T-cell (primary cell): ENCODE data around the gene USP6NL. TPM values are rescaled to one million over a fixed set of nuclear protein-coding genes. Genes with fewer than 3 reads are reported as not detected.

Source experiments
- ATAC-seq, 4 experiments: fragments of 200-7000 bp in 3 of 4; fragments of 150-1000 bp in 1 of 4; cut with Tn5 transposase; replicated peaks in 1 of 4; 1 replicate in 3 of 4; 2 replicates in 1 of 4; pipeline ENCODE4 v1.10.0; 2021; ENCODE audit warnings: moderate library complexity in 3 of 4, mild to moderate bottlenecking in 2 of 4, moderate number of reproducible peaks in 1 of 4
- CTCF ChIA-PET, 2 donors: fragments of 300-600 bp; sonication (Branson Sonifier 250); formaldehyde crosslinking; loops; one replicate each; lab custom pipeline; 2022; ENCODE audit warnings: antibody characterized with exemption in 2 of 2; lab: Charles Lee
- POLR2A ChIA-PET, 2 donors: fragments of 300-600 bp; sonication (Branson Sonifier 250); formaldehyde crosslinking; loops; one replicate each; lab custom pipeline; 2022; ENCODE audit warnings: antibody characterized with exemption in 2 of 2; lab: Charles Lee
- DNase-seq, 35 experiments: peaks; one replicate each; pipeline versions ENCODE4 v3.0.0 to v3.0.0-alpha.2; 2013 to 2023
- H3K27ac ChIP-seq: one replicate; pipeline ENCODE4 v1.5.1; 2013; ENCODE audit warnings: low read length
- H3K27me3 ChIP-seq, 2 experiments: replicated peaks in 1 of 2; 1 replicate in 1 of 2; 2 replicates in 1 of 2; pipeline versions ENCODE4 v1.6.1 to v1.7.0; 2013; ENCODE audit warnings: low read length in 1 of 2, mixed read lengths in 1 of 2; ENCODE audit not compliant: control insufficient read depth in 2 of 2, insufficient read depth in 2 of 2; ENCODE audit errors: extremely low read depth in 1 of 2
- H3K36me3 ChIP-seq, 2 donors: 1 replicate in 1 of 2; 2 replicates in 1 of 2; pipeline versions ENCODE4 v1.6.1 to v1.7.0; 2013; ENCODE audit warnings: low read length in 1 of 2; ENCODE audit not compliant: control insufficient read depth in 2 of 2, insufficient read depth in 1 of 2; ENCODE audit errors: extremely low read depth in 1 of 2
- H3K4me1 ChIP-seq, 2 experiments: 1 replicate in 1 of 2; 2 replicates in 1 of 2; pipeline versions ENCODE4 v1.6.1 to v1.7.0; 2013; ENCODE audit warnings: low read length in 2 of 2, mixed read lengths in 1 of 2; ENCODE audit not compliant: insufficient read depth in 2 of 2, control insufficient read depth in 1 of 2; ENCODE audit errors: extremely low read depth in 1 of 2
- H3K4me3 ChIP-seq, 2 donors: 1 replicate in 1 of 2; 2 replicates in 1 of 2; pipeline versions ENCODE4 v1.5.1 to v1.7.0; 2013; ENCODE audit warnings: mild to moderate bottlenecking in 2 of 2, low read length in 1 of 2, moderate library complexity in 1 of 2; ENCODE audit not compliant: control insufficient read depth in 1 of 2; ENCODE audit errors: extremely low read depth in 1 of 2
- H3K9me3 ChIP-seq: 2 replicates; pipeline ENCODE4 v1.7.0; 2013
- H3K27ac Mint-ChIP-seq, 2 donors: one replicate each; pipeline ENCODE4 v1.8.0; 2020 to 2021; ENCODE audit warnings: mild to moderate bottlenecking in 2 of 2, mixed read lengths in 2 of 2
- H3K27me3 Mint-ChIP-seq, 2 donors: one replicate each; pipeline ENCODE4 v1.8.0; 2021 to 2022; ENCODE audit warnings: mixed read lengths in 2 of 2
- H3K36me3 Mint-ChIP-seq: one replicate; pipeline ENCODE4 v1.8.0; 2021; ENCODE audit warnings: mixed read lengths
- H3K4me1 Mint-ChIP-seq, 3 donors: one replicate each; pipeline ENCODE4 v1.8.0; 2020 to 2022; ENCODE audit warnings: mixed read lengths in 3 of 3, mild to moderate bottlenecking in 1 of 3
- H3K4me3 Mint-ChIP-seq, 3 donors: one replicate each; pipeline ENCODE4 v1.8.0; 2020 to 2022; ENCODE audit warnings: mild to moderate bottlenecking in 3 of 3, mixed read lengths in 3 of 3, moderate library complexity in 3 of 3
- H3K9me3 Mint-ChIP-seq, 3 donors: one replicate each; pipeline ENCODE4 v1.8.0; 2020 to 2022; ENCODE audit warnings: mixed read lengths in 3 of 3
- WGBS: methylation state at CpG from one replicate; pipeline ENCODE4 v1.1.5; 2013; ENCODE audit warnings: missing lambda C conversion rate; ENCODE audit not compliant: insufficient coverage; 5-methylcytosine and 5-hydroxymethylcytosine counted together
- total RNA-seq, 35 experiments: library from RNA in 6 of 35; stranded (reverse) in 6 of 35; fragments of 120-200 nt in 1 of 35; gene quantifications; one replicate each; pipeline versions ENCODE4 v1.2.1 to v1.2.4 and lab custom pipeline; 2013 to 2026

USP6NL gene
- total RNA-seq, 5 donors from 2014 or later (not counting 1 experiment from before 2014, with no cell fraction given): 3.9 to 7.6 (median 4.6) TPM

GRCh38 chr10:11546581-11546980 lies 64.9 kb downstream of the USP6NL start:
- POLR2A ChIA-PET: no interaction called here
- H3K4me1 Mint-ChIP-seq: peaks cover 0 to 12% (median 9%) of the 10 kb centered on the region in 3 donors
- DNase-seq (no peak), ATAC-seq (no peak)
- no peaks in the 10 kb centered on the region for H3K27me3 Mint-ChIP-seq
- H3K36me3 Mint-ChIP-seq: no peaks in the 10 kb centered on the region
- Histone ChIP-seq H3K4me1 (no peaks in the 10 kb centered on the region), H3K27me3 (no peaks in the 10 kb centered on the region), H3K36me3 (no peaks in the 10 kb centered on the region), H3K27ac (no peak overlapping the region), H3K4me3 (no peak overlapping the region), H3K9me3 (no peaks in the 10 kb centered on the region)
- no peak overlapping the region for H3K27ac Mint-ChIP-seq
- no peak overlapping the region for H3K4me3 Mint-ChIP-seq
- CTCF ChIA-PET: no interaction called here
- no CpG with 5 or more reads among the region's 4 CpGs for WGBS
- H3K9me3 Mint-ChIP-seq: no peaks in the 10 kb centered on the region

GRCh38 chr10:11541296-11541695 lies 70.2 kb downstream of the USP6NL start:
- no peak overlapping the region for H3K4me3 ChIP-seq
- DNase-seq (no peak), ATAC-seq (no peak)
- H3K9me3 ChIP-seq: no peaks in the 10 kb centered on the region
- 100% methylated on average over 1 of the region's 3 CpGs for WGBS
- Mint-ChIP-seq H3K27ac (no peak overlapping the region), H3K9me3 (no peaks in the 10 kb centered on the region), H3K4me3 (no peak overlapping the region), H3K4me1 (peaks cover 0 to 7% (median 7%) of the 10 kb centered on the region in 3 donors), H3K27me3 (no peaks in the 10 kb centered on the region), H3K36me3 (no peaks in the 10 kb centered on the region)
- no peaks in the 10 kb centered on the region for H3K4me1 ChIP-seq
- POLR2A ChIA-PET: no interaction called here
- H3K36me3 ChIP-seq: no peaks in the 10 kb centered on the region
- CTCF ChIA-PET: no interaction called here
- no peak overlapping the region for H3K27ac ChIP-seq
- peaks cover 0 to 7% of the 10 kb centered on the region in 2 experiments for H3K27me3 ChIP-seq

DNA sequence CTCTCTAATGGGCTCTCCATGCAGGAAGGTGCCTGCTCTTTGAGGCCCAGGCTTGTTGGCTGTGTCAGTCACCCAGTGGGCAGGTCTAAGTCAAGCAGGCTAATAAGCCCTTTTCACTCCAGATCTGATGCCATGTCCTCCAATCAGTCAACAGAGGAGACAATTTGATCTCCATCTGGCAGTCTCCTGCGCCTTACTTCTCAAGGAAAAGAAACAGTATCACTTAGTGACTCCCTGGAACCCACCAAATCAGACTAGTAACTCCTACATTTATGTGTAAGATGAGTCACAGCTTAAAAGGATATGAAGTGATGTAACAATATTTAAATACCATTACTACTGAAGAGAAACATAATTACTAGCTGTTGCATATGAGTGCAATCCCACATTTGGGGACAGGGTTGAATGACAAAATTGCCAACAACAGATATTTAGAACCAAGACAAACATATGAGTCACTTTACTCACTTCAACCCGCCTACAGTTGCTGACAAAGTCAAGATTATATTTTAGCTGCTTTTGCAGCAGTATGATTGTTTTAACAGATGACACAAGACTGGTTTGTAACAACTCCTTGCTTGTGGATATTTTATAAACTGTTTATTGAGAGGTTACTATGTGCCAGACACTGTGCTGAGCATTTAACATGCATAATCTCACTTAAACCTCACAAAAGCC lies 72.1 kb downstream of the USP6NL start:
- POLR2A ChIA-PET: no interaction called here
- Mint-ChIP-seq H3K4me1 (peaks cover 0 to 13% (median 13%) of the 10 kb centered on the region in 3 donors), H3K27ac (peak overlapping the region in 1 of 2 donors; percentile 41), H3K4me3 (no peak overlapping the region), H3K9me3 (no peaks in the 10 kb centered on the region), H3K27me3 (no peaks in the 10 kb centered on the region), H3K36me3 (no peaks in the 10 kb centered on the region)
- no peak for ATAC-seq
- Histone ChIP-seq H3K27ac (no peak overlapping the region), H3K4me3 (no peak overlapping the region), H3K4me1 (no peaks in the 10 kb centered on the region), H3K36me3 (no peaks in the 10 kb centered on the region), H3K27me3 (peaks cover 0 to 7% of the 10 kb centered on the region in 2 experiments), H3K9me3 (no peaks in the 10 kb centered on the region)
- no CpG with 5 or more reads among the region's 2 CpGs for WGBS
- DNase-seq: no peak
- CTCF ChIA-PET: no interaction called here

DNA sequence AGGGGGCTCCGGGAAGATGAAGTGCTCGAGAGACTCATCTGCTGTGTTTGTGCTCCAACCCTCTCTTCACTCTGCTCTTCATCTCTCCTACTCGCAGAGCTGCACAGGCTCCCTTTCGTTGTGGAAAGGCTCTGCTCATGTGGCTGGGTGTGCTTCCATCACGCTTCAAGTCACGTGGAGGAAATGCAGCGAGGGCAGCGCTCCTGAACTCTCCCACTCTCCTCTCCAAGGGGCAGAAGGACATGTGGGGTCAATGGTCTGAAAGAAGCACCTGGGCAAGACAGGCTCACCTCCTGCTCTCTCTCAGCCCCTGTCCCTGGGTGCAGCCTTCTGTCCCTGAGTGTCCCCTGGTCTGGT lies 72.6 kb downstream of the USP6NL start:
- ChIA-PET POLR2A (no interaction called here), CTCF (no interaction called here)
- Histone ChIP-seq H3K36me3 (no peaks in the 10 kb centered on the region), H3K4me3 (no peak overlapping the region), H3K9me3 (no peaks in the 10 kb centered on the region), H3K4me1 (no peaks in the 10 kb centered on the region), H3K27ac (no peak overlapping the region), H3K27me3 (peaks cover 0 to 7% of the 10 kb centered on the region in 2 experiments)
- H3K36me3 Mint-ChIP-seq: no peaks in the 10 kb centered on the region
- H3K9me3 Mint-ChIP-seq: no peaks in the 10 kb centered on the region
- WGBS: 92% methylated on average over 2 of the region's 8 CpGs
- no peak for ATAC-seq
- no peaks in the 10 kb centered on the region for H3K27me3 Mint-ChIP-seq
- H3K4me3 Mint-ChIP-seq: no peak overlapping the region
- peaks cover 5 to 19% (median 18%) of the 10 kb centered on the region in 3 donors for H3K4me1 Mint-ChIP-seq
- peak overlapping the region in 1 of 2 donors; percentile 41 for H3K27ac Mint-ChIP-seq
- DNase-seq: no peak

DNA sequence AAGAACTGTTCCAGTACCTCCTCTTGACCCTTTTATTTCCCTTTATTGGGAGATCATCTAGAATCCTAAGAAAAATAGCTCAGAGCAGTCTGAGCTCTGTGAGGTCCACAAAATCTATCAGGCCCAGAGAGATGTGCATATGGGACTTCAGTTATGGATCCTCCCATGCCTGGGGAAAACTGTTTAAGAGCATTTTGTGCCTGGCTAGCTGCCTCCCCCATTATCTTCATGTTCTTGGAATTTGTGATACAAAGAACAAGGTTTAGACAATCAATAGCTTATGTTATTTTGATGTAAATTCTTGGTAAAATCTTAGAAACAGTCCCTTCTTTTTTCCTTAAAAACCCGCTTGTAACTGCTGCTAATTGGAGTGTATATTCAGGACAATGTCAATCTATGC lies 75.2 kb downstream of the USP6NL start:
- no peaks in the 10 kb centered on the region for H3K9me3 Mint-ChIP-seq
- POLR2A ChIA-PET: no interaction called here
- H3K27me3 ChIP-seq: peaks cover 0 to 7% of the 10 kb centered on the region in 2 experiments
- no peaks in the 10 kb centered on the region for H3K36me3 ChIP-seq
- H3K4me1 ChIP-seq: peaks cover 0 to 15% of the 10 kb centered on the region in 2 experiments
- CTCF ChIA-PET: no interaction called here
- ATAC-seq (no peak), DNase-seq (no peak)
- no peak overlapping the region for H3K27ac ChIP-seq
- no peaks in the 10 kb centered on the region for H3K27me3 Mint-ChIP-seq
- H3K4me3 Mint-ChIP-seq: no peak overlapping the region
- no CpG with 5 or more reads among the region's 1 CpG for WGBS
- H3K4me3 ChIP-seq: no peak overlapping the region
- no peaks in the 10 kb centered on the region for H3K9me3 ChIP-seq
- no peak overlapping the region for H3K27ac Mint-ChIP-seq
- H3K36me3 Mint-ChIP-seq: no peaks in the 10 kb centered on the region
- H3K4me1 Mint-ChIP-seq: peaks cover 20 to 35% (median 31%) of the 10 kb centered on the region in 3 donors

DNA sequence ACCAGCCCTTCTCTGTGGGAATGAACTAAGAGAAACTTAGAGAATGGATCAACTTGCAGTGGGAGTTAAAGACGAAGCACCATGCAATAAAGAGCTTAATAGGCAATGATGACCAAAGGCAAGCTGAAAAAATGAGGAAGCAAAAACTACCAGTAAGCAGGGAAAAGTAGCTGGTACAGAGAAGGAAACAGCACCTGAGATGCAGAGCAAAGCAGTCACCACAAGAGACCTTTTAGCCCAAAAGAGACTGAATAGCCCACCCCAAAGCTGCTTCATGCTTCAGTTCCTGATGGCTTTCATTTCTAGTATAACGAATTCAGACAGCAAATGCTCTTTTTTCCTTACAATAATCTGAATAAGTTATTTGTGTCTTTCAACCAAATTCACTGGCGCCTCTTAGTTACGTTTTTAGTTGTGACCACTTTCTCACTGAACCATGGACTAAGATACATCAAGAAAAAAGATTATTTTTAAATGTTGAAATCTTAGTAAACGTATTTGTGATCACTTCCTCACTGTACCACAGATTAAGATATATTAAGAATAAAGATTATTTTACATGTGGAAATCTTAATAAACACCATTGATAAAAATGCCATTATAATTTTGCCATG lies 76.0 kb downstream of the USP6NL start:
- Mint-ChIP-seq H3K4me1 (peaks cover 20 to 35% (median 31%) of the 10 kb centered on the region in 3 donors), H3K27ac (no peak overlapping the region), H3K4me3 (no peak overlapping the region), H3K36me3 (no peaks in the 10 kb centered on the region), H3K27me3 (no peaks in the 10 kb centered on the region), H3K9me3 (no peaks in the 10 kb centered on the region)
- Histone ChIP-seq H3K36me3 (no peaks in the 10 kb centered on the region), H3K9me3 (no peaks in the 10 kb centered on the region), H3K27me3 (peaks cover 0 to 7% of the 10 kb centered on the region in 2 experiments), H3K27ac (no peak overlapping the region), H3K4me3 (no peak overlapping the region), H3K4me1 (peaks cover 0 to 15% of the 10 kb centered on the region in 2 experiments)
- POLR2A ChIA-PET: no interaction called here
- CTCF ChIA-PET: no interaction called here
- WGBS: 67% methylated on average over 1 of the region's 5 CpGs
- ATAC-seq (no peak), DNase-seq (no peak)
